H1 (cell line): ENCODE measurements around the gene PRPF38A.

Experiments
- HDAC2 ChIP-seq, 2 experiments: fragments of 300-600 bp in 1 of 2; sonication (generic) in 1 of 2; IDR thresholded peaks; 2 replicates each; pipeline ENCODE4 v1.6.1; 2011 to 2012; ENCODE audit warnings: low read depth in 2 of 2, low read length in 2 of 2, mild to moderate bottlenecking in 2 of 2, moderate library complexity in 2 of 2, borderline replicate concordance in 1 of 2, inconsistent platforms in 1 of 2
- POLR2A ChIP-seq, 2 experiments: IDR thresholded peaks; 1 replicate in 1 of 2; 2 replicates in 1 of 2; pipeline ENCODE4 v1.6.1; 2011; ENCODE audit warnings: low read depth in 2 of 2, low read length in 2 of 2, mild to moderate bottlenecking in 2 of 2; ENCODE audit errors: control extremely low read depth in 1 of 2
- POLR2AphosphoS5 ChIP-seq: IDR thresholded peaks from 2 replicates; pipeline ENCODE4 v1.6.1; 2011; ENCODE audit warnings: low read depth, low read length
- YY1 ChIP-seq: IDR thresholded peaks from 2 replicates; pipeline ENCODE4 v1.6.1; 2011; ENCODE audit warnings: low read depth, mild to moderate bottlenecking, low read length
- ZNF274 ChIP-seq: IDR thresholded peaks from 2 replicates; pipeline ENCODE4 v1.7.0; 2012; ENCODE audit warnings: low read length, borderline replicate concordance; ENCODE audit errors: extremely low read depth
- TF ChIP-seq, protein P1 (sequence below), 3 experiments: IDR thresholded peaks; 1 replicate in 2 of 3; 2 replicates in 1 of 3; pipeline versions ENCODE4 v1.5.1 to v1.6.1; 2011; ENCODE audit warnings: low read length in 3 of 3, mild to moderate bottlenecking in 3 of 3, inconsistent platforms in 2 of 3, low read depth in 1 of 3, moderate library complexity in 1 of 3; ENCODE audit not compliant: insufficient read depth in 1 of 3; ENCODE audit errors: control extremely low read depth in 1 of 3

DNA sequence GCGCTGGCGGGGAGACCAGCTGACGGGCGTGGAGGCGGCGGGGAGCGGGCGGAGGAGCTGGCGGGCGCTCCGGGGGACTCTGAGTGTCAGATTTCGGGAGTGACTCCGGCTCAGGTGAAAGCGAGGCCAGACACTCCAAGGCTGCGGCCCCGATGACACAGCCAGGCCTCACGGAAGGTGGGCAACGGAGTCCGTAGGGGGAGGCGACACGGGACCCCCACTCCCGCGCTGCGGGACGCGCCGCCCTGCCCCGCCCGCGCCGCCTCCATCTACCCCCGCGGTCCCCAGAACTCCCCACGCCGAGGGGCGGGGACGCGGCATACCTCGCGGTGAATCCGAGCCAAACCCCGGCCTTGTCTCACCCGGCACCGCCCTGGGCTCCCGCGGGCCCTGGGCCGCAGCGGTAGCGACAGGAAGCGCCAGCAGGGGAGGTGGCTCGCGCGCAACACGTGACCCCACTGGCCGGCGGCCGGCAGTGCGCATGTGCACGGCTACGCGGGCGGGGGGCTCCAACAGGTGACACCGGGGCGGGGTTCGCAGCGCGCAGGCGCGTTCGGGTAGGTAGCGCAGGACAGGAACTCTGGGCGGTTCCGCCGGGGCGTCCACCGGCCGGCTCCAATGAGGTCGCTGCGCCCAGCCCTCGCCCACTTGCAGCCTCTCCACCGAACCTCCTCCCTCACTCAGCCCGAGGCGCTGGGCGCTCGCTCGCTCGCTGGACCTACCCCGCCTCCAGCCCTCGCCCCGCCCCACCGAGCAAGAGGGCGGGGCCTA lies 38.5 kb upstream of the PRPF38A start, which contains the start of gene CC2D1B:
- TF ChIP-seq ZNF274 (no peak), HDAC2 (IDR thresholded peaks at IDR 0.05; ENCODE audit: borderline replicate concordance in 1 of 2, low read depth in 2 of 2, low read length in 2 of 2) (peak in 1 of 2 experiments; percentile 63; a peak in 1 of 4 replicates), POLR2AphosphoS5 (peak; percentile 66), POLR2A (IDR thresholded peaks at IDR 0.05; ENCODE audit: control extremely low read depth in 1 of 2, low read depth in 2 of 2, low read length in 2 of 2) (peak in 1 of 2 experiments; percentile 80; a peak in 2 of 3 replicates), YY1 (no peak)
- TF ChIP-seq, protein P1, sequence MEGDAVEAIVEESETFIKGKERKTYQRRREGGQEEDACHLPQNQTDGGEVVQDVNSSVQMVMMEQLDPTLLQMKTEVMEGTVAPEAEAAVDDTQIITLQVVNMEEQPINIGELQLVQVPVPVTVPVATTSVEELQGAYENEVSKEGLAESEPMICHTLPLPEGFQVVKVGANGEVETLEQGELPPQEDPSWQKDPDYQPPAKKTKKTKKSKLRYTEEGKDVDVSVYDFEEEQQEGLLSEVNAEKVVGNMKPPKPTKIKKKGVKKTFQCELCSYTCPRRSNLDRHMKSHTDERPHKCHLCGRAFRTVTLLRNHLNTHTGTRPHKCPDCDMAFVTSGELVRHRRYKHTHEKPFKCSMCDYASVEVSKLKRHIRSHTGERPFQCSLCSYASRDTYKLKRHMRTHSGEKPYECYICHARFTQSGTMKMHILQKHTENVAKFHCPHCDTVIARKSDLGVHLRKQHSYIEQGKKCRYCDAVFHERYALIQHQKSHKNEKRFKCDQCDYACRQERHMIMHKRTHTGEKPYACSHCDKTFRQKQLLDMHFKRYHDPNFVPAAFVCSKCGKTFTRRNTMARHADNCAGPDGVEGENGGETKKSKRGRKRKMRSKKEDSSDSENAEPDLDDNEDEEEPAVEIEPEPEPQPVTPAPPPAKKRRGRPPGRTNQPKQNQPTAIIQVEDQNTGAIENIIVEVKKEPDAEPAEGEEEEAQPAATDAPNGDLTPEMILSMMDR (IDR thresholded peaks at IDR 0.05; ENCODE audit: control extremely low read depth in 1 of 3, insufficient read depth in 1 of 3, low read depth in 1 of 3, low read length in 3 of 3) = no peak
